GM03348 (cell line): ENCODE data around the gene RNU5D-1.
"Not testable (repeated sequence)": the region's sequence is repeated elsewhere in the genome, so short reads cannot be mapped to it uniquely, and the experiment has no call there.

Experiments used
- DNase-seq: peaks from one replicate; pipeline ENCODE4 v3.0.0; 2012; ENCODE audit warnings: low spot score

Gene RNU5D-1

DNA sequence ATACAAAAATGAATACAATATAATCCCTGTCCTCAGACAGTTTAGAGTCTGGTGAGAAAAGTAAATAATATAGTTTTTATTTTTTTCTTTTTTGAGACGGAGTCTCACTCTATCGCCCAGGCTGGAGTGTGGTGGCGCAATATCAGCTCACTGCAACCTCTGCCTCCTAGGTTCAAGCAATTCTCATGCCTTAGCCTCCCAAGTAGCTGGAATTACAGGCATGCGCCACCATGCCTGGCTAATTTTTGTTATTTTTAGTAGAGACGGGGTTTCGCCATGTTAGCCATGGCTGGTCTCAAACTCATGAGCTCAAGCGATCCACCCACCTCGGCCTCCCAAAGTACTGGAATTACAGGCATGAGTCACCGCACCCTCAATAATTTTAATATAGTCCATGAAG is 31.6 kb downstream of the RNU5D-1 start:
- not testable (repeated sequence) for DNase-seq

DNA sequence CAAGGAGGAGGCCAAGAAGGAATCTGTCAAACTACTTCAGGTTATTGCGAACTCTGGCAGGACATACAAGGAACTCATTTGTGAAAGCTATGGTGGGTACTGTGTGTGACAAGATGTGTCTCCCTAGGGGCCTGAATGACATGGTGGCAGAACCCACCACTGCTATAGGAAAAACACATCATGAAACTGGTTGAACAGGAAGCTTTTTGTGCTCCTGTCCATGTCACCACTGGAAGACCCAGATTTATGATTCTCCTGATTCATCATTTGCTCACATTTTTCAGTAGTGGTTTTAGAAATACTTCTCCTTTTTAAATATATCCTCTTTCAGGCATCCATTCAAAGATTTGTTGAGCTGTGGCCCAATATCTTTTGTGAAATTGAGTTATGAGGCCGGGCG is 32.8 kb downstream of the RNU5D-1 start:
- DNase-seq: no peak

DNA sequence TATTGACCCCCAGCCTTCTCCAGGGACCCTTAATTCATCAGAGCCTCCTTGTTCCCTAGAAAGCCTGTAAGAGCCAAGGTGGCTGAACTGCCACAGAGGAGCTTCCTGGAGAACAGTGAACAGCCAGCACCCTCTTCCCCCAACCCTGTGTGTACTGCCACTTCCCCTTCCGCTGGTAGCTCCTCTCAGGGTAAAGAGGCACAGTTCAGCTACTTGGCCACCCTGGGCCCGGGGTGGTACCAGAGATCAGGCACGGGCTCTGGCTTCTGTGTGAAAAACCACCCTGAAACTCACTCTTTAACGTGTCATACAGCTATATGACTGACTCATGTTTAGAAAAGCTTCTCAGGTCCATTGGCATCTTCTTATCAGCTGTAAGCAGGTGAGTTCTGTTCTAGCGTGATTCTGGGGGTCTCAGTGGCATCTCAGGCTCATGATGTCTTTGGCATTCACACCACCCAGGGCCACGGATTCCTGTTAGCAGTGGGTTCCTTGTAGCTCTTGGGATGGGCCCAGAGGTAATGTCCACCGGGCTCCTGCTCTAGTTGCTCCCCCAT is 34.1 kb downstream of the RNU5D-1 start:
- DNase-seq: no peak

DNA sequence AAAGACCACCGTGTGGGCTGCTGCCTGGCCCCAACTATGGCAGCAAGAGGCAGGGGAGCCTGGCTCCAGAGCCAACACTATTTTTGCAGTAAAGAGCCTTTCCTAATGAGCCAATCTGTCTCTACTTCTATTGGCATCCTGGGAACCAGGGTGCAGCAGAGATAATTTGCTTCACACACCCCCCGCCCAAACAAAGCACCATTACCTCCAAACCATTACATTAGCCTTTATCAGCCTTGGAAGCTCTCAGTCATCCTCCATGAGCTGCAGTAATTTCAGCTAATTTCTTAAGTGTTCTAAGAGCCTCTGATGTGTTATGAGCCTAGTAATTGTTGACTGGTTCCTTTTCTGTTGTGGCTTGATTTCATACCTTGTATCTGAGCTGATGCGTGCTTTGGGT is 34.9 kb downstream of the RNU5D-1 start:
- DNase-seq: no peak

DNA sequence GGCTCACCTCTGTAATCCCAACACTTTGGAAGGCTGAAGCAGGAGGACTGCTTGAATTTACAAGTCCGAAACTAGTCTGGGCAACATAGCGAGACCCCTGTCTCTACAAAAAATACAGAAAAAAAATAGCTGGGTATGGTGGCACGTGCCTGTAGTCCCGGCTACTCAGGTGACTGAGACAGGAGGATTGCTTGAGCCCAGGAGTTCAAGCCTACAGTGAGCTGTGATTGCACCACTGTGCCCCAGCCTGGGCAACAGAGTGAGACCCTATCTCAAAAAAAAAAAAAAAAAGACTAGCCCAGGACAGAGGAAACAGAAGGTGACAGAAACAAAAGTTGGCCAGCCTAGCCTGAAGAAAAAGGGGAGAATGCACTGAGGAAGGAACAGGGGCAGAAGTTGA is 35.3 kb downstream of the RNU5D-1 start:
- no peak for DNase-seq

DNA sequence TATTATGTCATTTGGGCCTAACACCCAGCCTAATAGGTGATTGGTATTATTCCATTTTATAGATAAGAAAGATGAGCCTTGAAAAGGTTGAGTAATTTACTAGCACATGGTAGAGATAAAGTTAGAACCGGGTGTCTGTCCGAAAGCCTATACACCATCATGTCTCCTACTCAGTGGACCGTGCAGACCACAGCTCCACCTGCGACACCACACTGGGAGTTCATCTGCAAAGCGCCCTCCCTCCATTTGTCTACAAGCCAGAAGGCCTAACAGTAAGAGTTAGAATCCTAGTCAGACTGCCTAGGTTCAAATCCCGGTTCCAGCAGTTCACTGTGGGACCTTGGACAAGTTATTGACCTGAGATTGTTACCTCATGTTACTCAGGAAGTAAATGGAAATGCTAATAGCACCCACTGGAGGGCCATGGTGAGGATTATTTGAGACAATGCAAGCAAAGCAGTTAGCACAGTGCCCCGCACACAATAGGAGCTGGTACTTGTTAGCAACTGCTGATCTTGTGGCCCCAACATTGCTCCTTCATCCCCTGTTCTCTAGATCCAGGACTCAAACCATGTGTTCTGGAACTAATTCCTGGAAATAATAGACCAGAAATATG is 36.0 kb downstream of the RNU5D-1 start:
- DNase-seq: no peak

DNA sequence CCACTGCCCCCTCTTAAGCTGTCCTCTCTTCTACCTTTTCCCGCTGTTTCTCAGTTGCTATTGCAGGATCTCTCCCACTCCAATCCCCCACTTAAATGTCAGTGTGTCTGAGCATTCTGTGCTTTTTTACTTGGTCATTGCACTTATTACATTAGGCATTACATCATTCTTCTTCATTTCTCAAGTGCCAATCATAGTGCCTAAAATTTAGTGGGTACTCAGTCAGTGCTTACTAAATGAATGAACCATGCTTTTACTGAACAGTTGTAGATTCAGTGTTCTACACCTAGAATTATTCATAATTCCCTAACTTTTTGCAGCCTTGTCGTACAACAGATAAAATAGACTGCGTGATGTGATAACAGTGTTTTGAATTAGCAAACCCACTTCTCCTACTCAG is 37.1 kb downstream of the RNU5D-1 start:
- DNase-seq: no peak

DNA sequence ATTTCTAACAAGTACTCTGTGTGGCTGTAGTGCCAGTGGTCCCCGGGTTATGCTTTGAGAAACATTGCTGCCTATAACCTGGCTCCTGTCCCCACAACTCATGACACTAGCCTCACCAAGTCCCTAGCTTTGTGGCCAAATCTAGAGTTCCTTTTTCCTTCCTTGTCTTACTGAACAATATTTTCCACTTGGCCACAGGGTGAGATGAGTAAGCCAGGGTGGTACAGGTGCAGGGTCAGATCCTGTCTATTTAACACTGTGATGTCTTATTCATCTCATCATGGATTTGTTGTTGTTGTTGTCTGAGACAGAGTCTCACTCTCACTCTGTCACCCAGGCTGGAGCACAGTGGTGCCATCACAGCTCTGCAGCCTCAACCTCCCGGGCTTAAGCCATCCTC is 37.8 kb downstream of the RNU5D-1 start:
- no peak for DNase-seq

DNA sequence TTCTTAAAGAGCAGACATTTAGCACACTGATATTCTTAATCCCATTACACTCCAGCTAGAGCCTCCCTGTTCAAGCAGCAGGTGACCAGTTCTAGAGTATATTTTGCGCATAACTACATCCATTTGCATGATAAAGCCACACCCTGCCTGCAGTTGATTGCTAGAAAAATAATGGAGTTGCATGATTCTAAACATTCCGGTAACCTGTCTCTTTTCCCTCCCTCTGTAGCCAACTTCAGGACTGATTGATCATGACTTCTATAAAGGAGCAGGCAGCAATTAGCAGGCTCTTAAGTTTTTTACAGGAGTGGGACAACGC is 41.6 kb downstream of the RNU5D-1 start:
- no peak for DNase-seq

DNA sequence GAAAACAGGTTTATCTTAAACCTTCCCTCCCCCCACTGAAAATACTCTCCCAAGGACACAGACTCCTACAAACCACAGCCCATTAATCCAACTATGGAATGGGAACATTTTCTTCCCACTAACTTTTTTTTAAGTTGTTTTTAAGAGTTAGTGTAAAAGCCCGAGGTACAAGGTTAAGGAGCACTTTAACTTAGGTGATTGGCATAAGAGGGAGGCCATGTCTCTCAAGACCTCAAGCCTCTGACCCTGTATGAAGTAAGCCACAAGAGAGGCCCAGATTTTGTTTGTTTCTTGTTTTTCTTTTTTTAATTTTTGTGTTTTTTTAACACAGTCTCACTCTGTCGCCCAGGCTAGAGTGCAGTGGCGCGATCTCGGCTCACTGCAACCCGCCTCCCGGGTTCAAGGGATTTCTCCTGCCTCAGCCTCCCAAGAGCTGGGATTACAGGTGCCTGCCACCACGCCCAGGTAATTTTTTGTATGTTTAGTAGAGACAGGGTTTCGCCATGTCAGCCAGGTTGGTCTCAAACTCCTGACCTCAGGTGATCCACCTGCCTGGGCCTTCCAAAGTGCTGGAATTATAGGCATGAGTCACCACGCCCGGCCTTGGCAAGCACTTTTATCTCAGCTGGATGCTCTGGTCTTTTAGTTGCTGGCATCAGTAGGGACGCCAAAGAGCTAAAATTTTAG is 42.1 kb downstream of the RNU5D-1 start:
- no peak for DNase-seq

DNA sequence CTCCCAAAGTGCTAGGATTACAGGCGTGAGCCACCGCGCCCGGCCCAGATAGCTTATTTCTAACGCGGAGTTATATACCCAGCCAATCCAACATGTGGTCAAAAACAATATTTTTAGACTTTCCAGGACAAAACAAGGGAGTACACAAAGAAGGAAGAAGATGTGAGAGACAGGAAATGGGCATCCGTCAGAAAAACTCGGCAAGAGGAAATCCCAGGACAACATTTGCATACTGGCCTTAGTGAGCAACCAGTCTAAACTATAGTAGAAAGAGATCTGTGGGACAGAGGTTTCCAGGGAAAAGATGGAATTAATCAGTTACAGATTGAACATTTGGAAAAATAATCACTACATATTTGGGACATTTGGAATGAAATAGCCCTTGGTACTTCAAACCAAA is 45.1 kb downstream of the RNU5D-1 start:
- no peak for DNase-seq

DNA sequence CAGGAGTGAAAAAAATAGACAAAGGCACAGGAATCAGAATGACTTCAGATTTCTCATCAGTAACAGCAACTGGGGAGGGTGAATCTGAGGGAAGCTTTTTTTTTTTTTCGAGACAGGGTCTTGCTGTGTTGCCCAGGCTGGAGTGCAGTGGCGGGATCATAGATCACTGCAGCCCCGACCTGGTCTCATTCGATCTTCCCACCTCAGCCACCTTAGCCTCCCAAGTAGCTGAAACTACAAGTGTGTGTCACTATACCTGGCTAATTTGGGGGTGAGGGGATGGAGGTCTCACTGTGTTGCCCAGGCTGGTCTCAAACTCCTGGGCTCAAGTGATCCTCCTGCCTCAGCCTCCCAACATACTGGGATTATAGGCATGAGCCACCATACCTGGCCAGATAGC is 45.8 kb downstream of the RNU5D-1 start:
- no peak for DNase-seq

DNA sequence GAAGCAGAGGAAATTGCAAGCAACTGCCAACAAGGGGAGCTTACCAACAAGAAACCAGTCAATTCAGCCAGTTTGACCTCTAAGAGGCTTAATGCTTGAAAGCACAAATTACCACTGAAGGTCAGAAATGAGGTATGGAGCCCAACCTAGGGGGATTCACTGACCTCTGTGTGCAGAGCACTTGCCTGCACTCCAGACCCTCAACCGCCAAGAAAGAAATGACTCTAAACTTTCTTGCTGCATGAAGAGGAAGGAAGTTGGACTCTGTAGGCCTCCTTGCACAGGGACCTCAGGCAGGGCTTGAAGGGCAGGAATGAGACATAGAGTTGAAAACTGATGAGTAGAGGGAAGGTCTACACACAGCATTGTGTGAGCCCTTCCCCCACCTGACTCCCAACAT is 46.4 kb downstream of the RNU5D-1 start:
- no peak for DNase-seq

DNA sequence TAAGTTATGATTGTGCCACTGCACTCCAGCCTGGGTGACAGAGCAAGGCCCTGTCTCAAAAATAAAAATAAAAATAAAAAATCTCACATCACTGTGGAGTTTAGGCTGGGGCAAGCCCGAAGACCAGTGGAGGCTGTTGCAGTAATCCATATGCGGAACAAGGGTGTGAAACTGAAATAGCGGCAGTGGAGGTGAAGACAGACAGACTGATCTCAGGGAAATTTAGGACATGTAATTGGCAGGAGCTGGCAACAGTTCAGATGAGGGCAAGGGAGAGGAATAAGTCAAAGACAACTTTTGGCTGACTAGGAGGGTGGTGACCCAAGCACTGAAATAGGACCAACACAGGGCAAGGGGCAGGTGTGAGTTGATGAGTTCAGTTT is 48.1 kb downstream of the RNU5D-1 start:
- DNase-seq: no peak

DNA sequence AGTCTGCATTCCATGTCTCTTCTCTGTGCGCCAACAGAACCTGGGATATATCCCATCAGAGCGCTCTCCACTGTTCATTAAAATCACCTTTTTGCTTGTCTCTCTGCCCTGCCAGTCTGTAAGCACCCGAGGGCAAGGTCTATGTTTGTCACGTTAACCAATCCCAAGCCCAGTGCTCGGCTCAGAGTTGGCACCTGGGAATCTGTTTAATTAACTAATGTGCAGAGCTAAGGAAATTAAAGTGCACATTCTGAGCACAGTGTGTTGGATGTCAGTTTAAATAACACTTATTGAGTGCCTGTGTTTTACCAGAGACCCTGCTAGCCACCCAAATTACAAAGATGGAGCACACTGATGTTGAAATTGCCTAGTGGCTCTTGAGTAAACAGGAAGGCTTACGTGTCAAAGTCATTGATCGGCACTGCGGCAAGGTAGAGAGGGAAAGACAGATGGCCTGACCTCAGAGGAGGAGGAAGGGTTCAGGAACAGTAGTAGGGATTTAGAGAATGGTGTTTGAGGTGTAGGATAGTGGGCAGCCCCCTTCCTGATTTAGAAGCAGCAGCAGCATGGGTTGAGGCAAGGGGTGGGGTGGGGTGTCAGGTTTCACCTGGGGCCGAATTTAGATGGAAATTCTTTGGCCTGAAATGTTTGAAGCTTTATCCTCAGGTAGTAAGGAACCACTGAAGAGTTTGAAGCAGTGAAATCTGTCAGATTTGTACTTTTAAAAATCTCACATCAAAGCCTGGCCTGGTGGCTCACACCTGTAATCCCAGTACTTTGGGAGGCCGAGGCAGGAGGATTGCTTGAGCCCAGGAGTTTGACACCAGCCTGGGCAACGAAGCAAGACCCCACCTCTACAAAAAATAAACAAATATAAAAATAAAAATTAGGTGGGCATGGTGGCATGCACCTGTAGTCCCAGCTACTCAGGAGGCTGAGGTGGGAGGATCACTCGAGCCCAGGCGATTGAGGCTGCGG is 48.8 kb downstream of the RNU5D-1 start:
- no peak for DNase-seq
